ENCODE measurements around the gene ROMO1.
"Not testable (repeated sequence)": the region's sequence is repeated elsewhere in the genome, so short reads cannot be mapped to it uniquely, and the experiment has no call there.

The ROMO1 gene

GRCh38 chr20:35710884-35711587 is 11.8 kb downstream of the ROMO1 start:
- no peak for DNase-seq (ENCODE audit: low spot score)

- no peak for DNase-seq (ENCODE audit: low spot score)
Measured at GRCh38 chr20:35711588-35712209, 12.5 kb downstream of the ROMO1 start.

GRCh38 chr20:35713120-35713519 is 13.9 kb downstream of the ROMO1 start:
- DNase-seq (ENCODE audit: low spot score), result not testable (repeated sequence)

GRCh38 chr20:35714127-35714526 is 14.9 kb downstream of the ROMO1 start:
- DNase-seq (ENCODE audit: low spot score), result no peak

- no peak for DNase-seq (ENCODE audit: low spot score)
Measured at GRCh38 chr20:35715652-35716051, 16.4 kb downstream of the ROMO1 start.

GRCh38 chr20:35716330-35716729 is 17.1 kb downstream of the ROMO1 start:
- no peak for DNase-seq (ENCODE audit: low spot score)

- DNase-seq (ENCODE audit: low spot score), result not testable (repeated sequence)
Measured at GRCh38 chr20:35718321-35718720, 19.1 kb downstream of the ROMO1 start.

GRCh38 chr20:35718972-35719635 is 19.9 kb downstream of the ROMO1 start:
- no peak for DNase-seq (ENCODE audit: low spot score)

GRCh38 chr20:35719717-35720116 is 20.5 kb downstream of the ROMO1 start:
- DNase-seq (ENCODE audit: low spot score), result no peak

- DNase-seq (ENCODE audit: low spot score), result no peak
Measured at GRCh38 chr20:35720165-35721123, 21.2 kb downstream of the ROMO1 start.

- no peak for DNase-seq (ENCODE audit: low spot score)
Measured at GRCh38 chr20:35721219-35721618, 22.0 kb downstream of the ROMO1 start.

- no peak for DNase-seq (ENCODE audit: low spot score)
Measured at GRCh38 chr20:35721621-35722020, 22.4 kb downstream of the ROMO1 start.

- not testable (repeated sequence) for DNase-seq (ENCODE audit: low spot score)
Measured at GRCh38 chr20:35723275-35723639, 24.1 kb downstream of the ROMO1 start.

- not testable (repeated sequence) for DNase-seq (ENCODE audit: low spot score)
Measured at GRCh38 chr20:35723652-35724320, 24.6 kb downstream of the ROMO1 start.

- DNase-seq (ENCODE audit: low spot score), result no peak
Measured at GRCh38 chr20:35724321-35725230, 25.4 kb downstream of the ROMO1 start.

- no peak for DNase-seq (ENCODE audit: low spot score)
Measured at GRCh38 chr20:35726842-35727711, 27.9 kb downstream of the ROMO1 start.

- no peak for DNase-seq (ENCODE audit: low spot score)
Measured at GRCh38 chr20:35729283-35729807, 30.1 kb downstream of the ROMO1 start.

- no peak for DNase-seq (ENCODE audit: low spot score)
Measured at GRCh38 chr20:35729836-35730582, 30.8 kb downstream of the ROMO1 start.
